HepG2 (cell line): Measurements from ENCODE around the gene CTNNBL1. TPM values are rescaled to one million over a fixed set of nuclear protein-coding genes. Genes with fewer than 3 reads are reported as not detected.

ENCODE experiments used
- AHR ChIP-seq: IDR thresholded peaks from 2 replicates; pipeline ENCODE4 v1.6.1; 2018; ENCODE audit warnings: missing genetic modification reagents, missing compliant biosample characterization
- ARID3A ChIP-seq: IDR thresholded peaks from 2 replicates; pipeline ENCODE4 v1.6.1; 2012; ENCODE audit warnings: low read depth, low read length, improper control_type of control experiment
- ISL2 ChIP-seq: sonication (generic); formaldehyde crosslinking; IDR thresholded peaks from 2 replicates; pipeline ENCODE4 v1.5.0; 2020; ENCODE audit warnings: missing genetic modification reagents
- KLF6 ChIP-seq: IDR thresholded peaks from 2 replicates; pipeline ENCODE4 v1.8.0; 2016; ENCODE audit warnings: missing biosample characterization, missing genetic modification reagents
- KMT2B ChIP-seq: IDR thresholded peaks from 2 replicates; pipeline ENCODE4 v1.6.1; 2016; ENCODE audit warnings: missing genetic modification reagents, missing compliant biosample characterization
- LCORL ChIP-seq, 2 experiments: fragments of 450-650 bp in 1 of 2; sonication (generic) in 1 of 2; formaldehyde crosslinking in 1 of 2; IDR thresholded peaks; 2 replicates each; pipeline versions ENCODE4 v1.5.0 to v1.6.1; 2017 to 2020; ENCODE audit warnings: antibody characterized with exemption in 1 of 2, missing genetic modification reagents in 1 of 2
- MTA1 ChIP-seq: sonication (generic); formaldehyde crosslinking; IDR thresholded peaks from 2 replicates; pipeline ENCODE4 v1.4.0; 2020; ENCODE audit warnings: missing genetic modification reagents, mild to moderate bottlenecking, borderline replicate concordance
- NFYB ChIP-seq: sonication (generic); formaldehyde crosslinking; IDR thresholded peaks from 2 replicates; pipeline ENCODE4 v1.4.0; 2020; ENCODE audit warnings: missing genetic modification reagents
- SSRP1 ChIP-seq: IDR thresholded peaks from 2 replicates; pipeline ENCODE4 v1.6.1; 2016; ENCODE audit warnings: control low read depth
- TARDBP ChIP-seq: sonication (generic); formaldehyde crosslinking; IDR thresholded peaks from 2 replicates; pipeline ENCODE4 v1.8.0; 2022; ENCODE audit warnings: mild to moderate bottlenecking, missing genetic modification reagents
- TFDP1 ChIP-seq: IDR thresholded peaks from 2 replicates; pipeline ENCODE4 v1.6.1; 2016; ENCODE audit warnings: missing compliant biosample characterization, missing genetic modification reagents, borderline replicate concordance
- TP53 ChIP-seq: sonication (generic); formaldehyde crosslinking; conservative IDR thresholded peaks from 2 replicates; pipeline ENCODE4 v1.4.0; 2020; ENCODE audit warnings: missing genetic modification reagents
- ZBED4 ChIP-seq: sonication (generic); formaldehyde crosslinking; IDR thresholded peaks from 2 replicates; pipeline ENCODE4 v1.4.0; 2020; ENCODE audit warnings: missing genetic modification reagents, borderline replicate concordance
- ZBTB8A ChIP-seq: sonication (generic); formaldehyde crosslinking; IDR thresholded peaks from 2 replicates; pipeline ENCODE4 v1.4.0; 2020; ENCODE audit warnings: mild to moderate bottlenecking, low read depth, missing genetic modification reagents, borderline replicate concordance
- ZNF136 ChIP-seq: sonication (generic); formaldehyde crosslinking; IDR thresholded peaks from 2 replicates; pipeline ENCODE4 v1.8.1; 2022; ENCODE audit warnings: low read depth, mild to moderate bottlenecking, moderate library complexity, missing genetic modification reagents
- ZNF138 ChIP-seq: sonication (generic); formaldehyde crosslinking; IDR thresholded peaks from 2 replicates; pipeline ENCODE4 v1.5.0; 2020; ENCODE audit warnings: mild to moderate bottlenecking, low read depth, missing genetic modification reagents
- ZNF207 ChIP-seq: fragments of 450-650 bp; IDR thresholded peaks from 2 replicates; pipeline ENCODE4 v1.6.1; 2016; ENCODE audit warnings: antibody characterized with exemption, borderline replicate concordance
- ZNF260 ChIP-seq: sonication (generic); formaldehyde crosslinking; IDR thresholded peaks from 2 replicates; pipeline ENCODE4 v1.4.0; 2020; ENCODE audit warnings: missing genetic modification reagents, low read depth, mild to moderate bottlenecking, borderline replicate concordance
- ZNF282 ChIP-seq: fragments of 450-650 bp; IDR thresholded peaks from 2 replicates; pipeline ENCODE4 v1.6.1; 2018; ENCODE audit not compliant: partially characterized antibody
- ZNF382 ChIP-seq: sonication (generic); formaldehyde crosslinking; IDR thresholded peaks from 2 replicates; pipeline ENCODE4 v1.5.0; 2020; ENCODE audit warnings: missing genetic modification reagents, mild to moderate bottlenecking, borderline replicate concordance
- ZNF383 ChIP-seq: sonication (generic); formaldehyde crosslinking; IDR thresholded peaks from 2 replicates; pipeline ENCODE4 v1.4.0; 2020; ENCODE audit warnings: missing genetic modification reagents, mild to moderate bottlenecking, borderline replicate concordance
- ZNF577 ChIP-seq: sonication (generic); formaldehyde crosslinking; IDR thresholded peaks from 2 replicates; pipeline ENCODE4 v1.4.0; 2020; ENCODE audit warnings: mild to moderate bottlenecking, low read depth, missing genetic modification reagents, borderline replicate concordance
- ZNF580 ChIP-seq: IDR thresholded peaks from 2 replicates; pipeline ENCODE4 v1.6.1; 2016; ENCODE audit warnings: low read depth, borderline replicate concordance
- ZNF781 ChIP-seq: sonication (generic); formaldehyde crosslinking; IDR thresholded peaks from 2 replicates; pipeline ENCODE4 v1.5.1; 2020; ENCODE audit warnings: borderline replicate concordance, mild to moderate bottlenecking, missing genetic modification reagents; ENCODE audit errors: not compliant biosample characterization
- polyA plus RNA-seq, 8 experiments: library from polyadenylated mRNA; depleted of rRNA in 3 of 8; stranded (reverse) in 7 of 8; unstranded in 1 of 8; fragments of >200 nt; fragmentation: Illumina TruSeq in 4 of 8; extraction: Trizol in 4 of 8; gene quantifications; 2 replicates each; pipeline versions ENCODE4 v1.2.1 to v1.2.3, GENCODE V29; 2011 to 2016; ENCODE audit warnings: low read depth in 4 of 8, missing spikeins in 1 of 8, mixed read lengths in 1 of 8; ENCODE audit not compliant: insufficient read depth in 1 of 8
- total RNA-seq, 5 experiments: library from RNA; depleted of rRNA; stranded (reverse); fragments of >200 nt; fragmentation: Illumina TruSeq; extraction: Trizol; gene quantifications; 2 replicates each; pipeline ENCODE4 v1.2.3, GENCODE V29; 2016; ENCODE audit warnings: low read depth in 1 of 5

CTNNBL1 gene
- total and polyA plus RNA-seq, 2 of the 13 experiments (the other 11 are each of a cell fraction or from before 2014, with no cell fraction given) = 49.3 to 94.6 TPM

DNA sequence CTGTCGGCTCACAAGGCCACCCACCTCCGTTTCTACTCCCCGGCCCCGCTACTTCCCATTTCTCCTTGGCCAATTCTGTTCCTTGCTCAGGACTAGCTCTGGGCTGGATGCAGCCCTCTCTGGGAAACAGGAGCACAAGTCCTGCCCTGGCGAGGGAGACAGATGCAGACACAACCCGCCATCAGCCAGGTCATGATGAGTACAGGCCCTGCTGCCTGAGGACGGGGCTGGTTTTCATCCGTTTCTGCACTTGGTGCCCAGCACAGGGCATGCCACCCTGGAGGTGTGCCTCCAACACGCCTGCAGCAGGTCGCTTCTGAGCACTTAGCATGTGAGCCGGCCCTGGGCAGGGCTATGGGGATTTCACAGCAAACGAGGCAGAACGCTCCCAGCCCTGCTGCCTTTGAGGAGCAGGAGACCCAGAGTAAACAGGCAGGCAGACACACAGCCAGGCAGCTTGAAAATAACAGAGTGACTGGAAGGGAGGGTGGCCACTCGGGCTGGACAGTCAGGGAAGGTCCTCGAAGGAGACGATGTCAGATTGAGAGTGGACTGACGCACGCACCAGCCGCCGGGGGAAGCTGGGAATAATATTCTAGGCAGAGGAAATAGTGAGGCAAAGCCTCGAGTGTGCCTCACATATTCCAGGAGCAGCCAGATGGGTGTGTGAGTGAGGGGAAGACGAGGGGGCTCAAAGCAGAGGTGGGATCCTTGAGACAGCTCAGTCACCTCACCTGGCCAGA lies 187.9 kb downstream of the CTNNBL1 start (continued):
- TF ChIP-seq ZNF282 (no peak), ZNF580 (CRISPR knock-in tag) (no peak), KLF6 (CRISPR knock-in tag) (no peak), ZNF207 (no peak), KMT2B (no peak), ZNF260 (CRISPR knock-in tag) (no peak), ZNF781 (CRISPR knock-in tag) (no peak), TARDBP (no peak), ZNF383 (no peak), TP53 (CRISPR knock-in tag) (no peak), ZNF138 (no peak; the same call in 1 of the 2 replicates), ZNF382 (CRISPR knock-in tag) (no peak), ARID3A (0 out of 2 replicates have a peak, but pooled peaks have one; percentile 2), NFYB (CRISPR knock-in tag) (peak; percentile 22; the same call in 1 of the 2 replicates), ZBTB8A (CRISPR knock-in tag) (no peak), ZNF577 (no peak), AHR (CRISPR knock-in tag) (no peak), ISL2 (CRISPR knock-in tag) (no peak), ZBED4 (CRISPR knock-in tag) (no peak), SSRP1 (CRISPR knock-in tag) (no peak), ZNF136 (CRISPR knock-in tag) (no peak), MTA1 (CRISPR knock-in tag) (peak; percentile 46), TFDP1 (CRISPR knock-in tag) (no peak), LCORL (IDR thresholded peaks at IDR 0.05) (no peak), LCORL (CRISPR knock-in tag; IDR thresholded peaks at IDR 0.05) (no peak)
